ENCODE results near the gene RAB9A.

GRCh38 chrX:13676885-13677284 lies 12.0 kb upstream of the RAB9A start:
- no peak for TF ChIP-seq JUN (CRISPR knock-in tag; IDR thresholded peaks at IDR 0.05)
- no peak for TF ChIP-seq STAT6 (CRISPR knock-in tag; conservative IDR thresholded peaks at IDR 0.05; ENCODE audit: low read depth)
- TF ChIP-seq USF2 (CRISPR knock-in tag; IDR thresholded peaks at IDR 0.05), result no peak
- TF ChIP-seq CTCF (IDR thresholded peaks at IDR 0.05), result no peak
- TF ChIP-seq MAX (CRISPR knock-in tag; IDR thresholded peaks at IDR 0.05), result no peak
